OCI-LY1 (cell line): Measurements from ENCODE around the gene ERH.

Experiments used
- EZH2 ChIP-seq: fragments of 200-600 bp; sonication (generic), shearing (Covaris generic); IDR thresholded peaks from 2 replicates; pipeline ENCODE4 v1.8.0; 2017; ENCODE audit warnings: borderline replicate concordance, mixed run types, mild to moderate bottlenecking, antibody characterized with exemption, low read length, moderate library complexity, mixed read lengths
- TF ChIP-seq, protein P1 (sequence below): fragments of 200-600 bp; sonication (generic), shearing (Covaris generic); IDR thresholded peaks from 2 replicates; pipeline ENCODE4 v1.5.1; 2017; ENCODE audit warnings: mild to moderate bottlenecking, antibody characterized with exemption, low read length, moderate library complexity, mixed read lengths

DNA sequence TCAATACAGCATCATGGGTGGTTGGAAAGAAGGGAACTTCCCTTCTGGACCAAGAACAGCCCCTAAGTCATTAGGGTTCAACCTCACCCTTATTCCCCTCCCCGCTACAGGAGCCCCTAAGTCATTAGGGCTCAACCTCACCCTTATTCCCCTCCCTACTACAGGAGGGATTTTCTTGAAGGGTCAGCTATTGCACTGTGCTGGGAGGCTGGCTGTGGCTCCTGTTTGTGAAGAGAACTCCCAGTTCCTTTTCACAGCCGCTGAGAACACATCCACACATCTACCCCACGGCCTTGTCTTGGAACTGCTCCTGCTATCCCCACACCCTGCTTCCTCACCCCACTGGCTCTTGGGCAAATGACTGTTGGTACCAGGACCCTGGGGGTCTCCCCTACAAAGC lies 44.9 kb downstream of the ERH start:
- TF ChIP-seq, protein P1, sequence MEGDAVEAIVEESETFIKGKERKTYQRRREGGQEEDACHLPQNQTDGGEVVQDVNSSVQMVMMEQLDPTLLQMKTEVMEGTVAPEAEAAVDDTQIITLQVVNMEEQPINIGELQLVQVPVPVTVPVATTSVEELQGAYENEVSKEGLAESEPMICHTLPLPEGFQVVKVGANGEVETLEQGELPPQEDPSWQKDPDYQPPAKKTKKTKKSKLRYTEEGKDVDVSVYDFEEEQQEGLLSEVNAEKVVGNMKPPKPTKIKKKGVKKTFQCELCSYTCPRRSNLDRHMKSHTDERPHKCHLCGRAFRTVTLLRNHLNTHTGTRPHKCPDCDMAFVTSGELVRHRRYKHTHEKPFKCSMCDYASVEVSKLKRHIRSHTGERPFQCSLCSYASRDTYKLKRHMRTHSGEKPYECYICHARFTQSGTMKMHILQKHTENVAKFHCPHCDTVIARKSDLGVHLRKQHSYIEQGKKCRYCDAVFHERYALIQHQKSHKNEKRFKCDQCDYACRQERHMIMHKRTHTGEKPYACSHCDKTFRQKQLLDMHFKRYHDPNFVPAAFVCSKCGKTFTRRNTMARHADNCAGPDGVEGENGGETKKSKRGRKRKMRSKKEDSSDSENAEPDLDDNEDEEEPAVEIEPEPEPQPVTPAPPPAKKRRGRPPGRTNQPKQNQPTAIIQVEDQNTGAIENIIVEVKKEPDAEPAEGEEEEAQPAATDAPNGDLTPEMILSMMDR, result no peak
- no peak for TF ChIP-seq EZH2
